GM23338 (cell line): ENCODE data around the gene MKLN1. TPM values are rescaled to one million over a fixed set of nuclear protein-coding genes. Genes with fewer than 3 reads are reported as not detected.

Source experiments
- ATAC-seq: fragments of 200-7000 bp; cut with Tn5 transposase; 3 replicates; pipeline ENCODE4 v1.9.1; 2020
- DNase-seq: peaks from one replicate; pipeline ENCODE4 v3.0.0-alpha.2; 2015; ENCODE audit warnings: low spot score
- H2AFZ ChIP-seq: fragments of 200-600 bp; sonication (generic); 2 replicates; pipeline ENCODE4 v1.8.0; 2016; ENCODE audit warnings: antibody characterized with exemption, mild to moderate bottlenecking, moderate library complexity
- H3F3A ChIP-seq: fragments of 200-600 bp; sonication (generic); replicated peaks from 2 replicates; pipeline ENCODE4 v1.8.0; 2017; ENCODE audit warnings: antibody characterized with exemption, mixed run types, low read depth
- H3K27ac ChIP-seq: fragments of 200-600 bp; sonication (generic); 2 replicates; pipeline ENCODE4 v1.6.1; 2016; ENCODE audit warnings: low read depth
- H3K27me3 ChIP-seq: fragments of 200-600 bp; sonication (generic); 2 replicates; pipeline ENCODE4 v1.8.0; 2016; ENCODE audit warnings: mild to moderate bottlenecking, mixed run types, moderate library complexity; ENCODE audit not compliant: insufficient read depth
- H3K36me3 ChIP-seq: fragments of 200-600 bp; sonication (generic); 2 replicates; pipeline ENCODE4 v1.8.0; 2016; ENCODE audit warnings: mild to moderate bottlenecking; ENCODE audit not compliant: insufficient read depth
- H3K4me1 ChIP-seq: fragments of 200-600 bp; sonication (generic); 2 replicates; pipeline ENCODE4 v1.8.0; 2016; ENCODE audit warnings: mild to moderate bottlenecking, moderate library complexity; ENCODE audit not compliant: insufficient read depth
- H3K4me2 ChIP-seq: fragments of 200-600 bp; sonication (generic); 2 replicates; pipeline ENCODE4 v1.7.1; 2017; ENCODE audit warnings: mixed run types
- H3K4me3 ChIP-seq: fragments of 200-600 bp; sonication (generic); 2 replicates; pipeline ENCODE4 v1.6.1; 2016; ENCODE audit warnings: mixed run types
- H3K79me2 ChIP-seq: fragments of 200-600 bp; sonication (generic); replicated peaks from 2 replicates; pipeline ENCODE4 v1.8.0; 2017; ENCODE audit warnings: mild to moderate bottlenecking; ENCODE audit not compliant: insufficient read depth
- H3K9me2 ChIP-seq: fragments of 200-600 bp; sonication (generic); 2 replicates; pipeline ENCODE4 v1.8.0; 2017; ENCODE audit not compliant: insufficient read depth
- H4K20me1 ChIP-seq: fragments of 200-600 bp; sonication (generic); replicated peaks from 2 replicates; pipeline ENCODE4 v1.8.0; 2017; ENCODE audit warnings: mild to moderate bottlenecking; ENCODE audit not compliant: insufficient read depth
- H3K27ac Mint-ChIP-seq: 2 replicates; pipeline ENCODE4 v1.8.0; 2020; ENCODE audit warnings: inconsistent platforms, mild to moderate bottlenecking, moderate library complexity, mixed read lengths
- H3K27me3 Mint-ChIP-seq: 3 replicates; pipeline ENCODE4 v1.8.0; 2022; ENCODE audit warnings: low read depth, mild to moderate bottlenecking, moderate library complexity, mixed read lengths, inconsistent platforms; ENCODE audit not compliant: insufficient read depth, poor library complexity
- H3K36me3 Mint-ChIP-seq: 3 replicates; pipeline ENCODE4 v1.8.0; 2021; ENCODE audit warnings: low read depth, mild to moderate bottlenecking, inconsistent platforms, moderate library complexity, mixed read lengths
- H3K4me1 Mint-ChIP-seq: 3 replicates; pipeline ENCODE4 v1.8.0; 2020; ENCODE audit warnings: mild to moderate bottlenecking, inconsistent platforms, mixed read lengths
- H3K4me3 Mint-ChIP-seq: 3 replicates; pipeline ENCODE4 v1.8.0; 2021; ENCODE audit warnings: moderate library complexity, mild to moderate bottlenecking, inconsistent platforms, mixed read lengths
- H3K9me3 Mint-ChIP-seq: 3 replicates; pipeline ENCODE4 v1.8.0; 2020; ENCODE audit warnings: moderate library complexity, mild to moderate bottlenecking, inconsistent platforms, mixed read lengths
- CREB1 ChIP-seq: fragments of 250-450 bp; sonication (Bioruptor Pico); IDR thresholded peaks from 2 replicates; pipeline ENCODE4 v1.5.0; 2020; ENCODE audit warnings: low read depth, mild to moderate bottlenecking, moderate library complexity
- EZH2 ChIP-seq: fragments of 200-600 bp; sonication (generic); IDR thresholded peaks from one replicate; pipeline ENCODE4 v1.8.0; 2017; ENCODE audit warnings: antibody characterized with exemption, mild to moderate bottlenecking, low read depth; ENCODE audit not compliant: unreplicated experiment
- EZH2phosphoT487 ChIP-seq: fragments of 200-600 bp; sonication (generic); IDR thresholded peaks from one replicate; pipeline ENCODE4 v1.8.1; 2018; ENCODE audit warnings: antibody characterized with exemption; ENCODE audit not compliant: unreplicated experiment
- POLR2AphosphoS5 ChIP-seq: IDR thresholded peaks from 2 replicates; pipeline ENCODE4 v1.6.1; 2016; ENCODE audit warnings: antibody characterized with exemption, low read depth
- STAT1 ChIP-seq: IDR thresholded peaks from one replicate; pipeline ENCODE4 v1.6.1; 2016; ENCODE audit warnings: antibody characterized with exemption; ENCODE audit not compliant: unreplicated experiment
- ZNF114 ChIP-seq: fragments of 250-450 bp; sonication (Bioruptor Pico); IDR thresholded peaks from 2 replicates; pipeline ENCODE4 v1.5.0; 2020; ENCODE audit warnings: mild to moderate bottlenecking, moderate library complexity
- polyA plus RNA-seq: library from polyadenylated mRNA; unstranded; fragments of >200 nt; fragmentation: Nextera tagmentation; extraction: Ambion mirVana; gene quantifications from 2 replicates; pipeline ENCODE4 v1.2.1, GENCODE V29; 2016
- total RNA-seq: library from RNA; depleted of rRNA; stranded (reverse); fragments of >200 nt; shearing (Covaris generic); gene quantifications from 2 replicates; pipeline ENCODE4 v1.2.3, GENCODE V29; 2014
- TF ChIP-seq, protein P1 (sequence below): fragments of 250-450 bp; sonication (Bioruptor Pico); IDR thresholded peaks from 2 replicates; pipeline ENCODE4 v1.5.0; 2020; ENCODE audit warnings: mild to moderate bottlenecking, moderate library complexity
- TF ChIP-seq, protein P2 (sequence below): IDR thresholded peaks from one replicate; pipeline ENCODE4 v1.6.1; 2018; ENCODE audit warnings: antibody characterized with exemption; ENCODE audit not compliant: unreplicated experiment

MKLN1 gene
- total and polyA plus RNA-seq, 2 experiments from 2014 or later = 25.3 to 46.5 TPM

DNA sequence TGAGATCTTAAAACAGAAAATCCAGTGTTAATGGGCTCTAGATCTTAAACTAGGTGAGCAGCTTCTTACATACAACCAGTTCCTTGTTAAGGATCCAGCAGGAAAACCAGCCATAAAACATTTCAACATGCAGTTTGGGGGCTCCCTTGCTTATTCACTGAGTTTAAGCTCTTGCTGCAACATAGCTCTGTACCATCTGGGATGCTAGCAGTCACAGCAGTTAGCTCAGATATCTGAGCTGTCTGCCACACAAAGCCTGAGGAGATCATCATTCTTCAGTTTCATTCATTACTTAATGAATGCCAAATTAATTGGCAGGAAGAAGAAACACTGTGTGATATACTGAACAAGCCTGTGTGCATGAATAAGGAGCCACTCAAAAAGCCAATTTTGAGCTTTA, 165.9 kb downstream of the MKLN1 start:
- no peaks in the 10 kb centered on the region for H3K9me3 Mint-ChIP-seq
- H3K79me2 ChIP-seq = no peaks in the 10 kb centered on the region
- no peak overlapping the region for H2AFZ ChIP-seq
- DNase-seq (no peak), ATAC-seq (peak; percentile 12)
- H3K9me2 ChIP-seq = no peaks in the 10 kb centered on the region
- no peak overlapping the region for H3K4me3 Mint-ChIP-seq
- TF ChIP-seq EZH2phosphoT487 = no peak
- TF ChIP-seq, protein P1, sequence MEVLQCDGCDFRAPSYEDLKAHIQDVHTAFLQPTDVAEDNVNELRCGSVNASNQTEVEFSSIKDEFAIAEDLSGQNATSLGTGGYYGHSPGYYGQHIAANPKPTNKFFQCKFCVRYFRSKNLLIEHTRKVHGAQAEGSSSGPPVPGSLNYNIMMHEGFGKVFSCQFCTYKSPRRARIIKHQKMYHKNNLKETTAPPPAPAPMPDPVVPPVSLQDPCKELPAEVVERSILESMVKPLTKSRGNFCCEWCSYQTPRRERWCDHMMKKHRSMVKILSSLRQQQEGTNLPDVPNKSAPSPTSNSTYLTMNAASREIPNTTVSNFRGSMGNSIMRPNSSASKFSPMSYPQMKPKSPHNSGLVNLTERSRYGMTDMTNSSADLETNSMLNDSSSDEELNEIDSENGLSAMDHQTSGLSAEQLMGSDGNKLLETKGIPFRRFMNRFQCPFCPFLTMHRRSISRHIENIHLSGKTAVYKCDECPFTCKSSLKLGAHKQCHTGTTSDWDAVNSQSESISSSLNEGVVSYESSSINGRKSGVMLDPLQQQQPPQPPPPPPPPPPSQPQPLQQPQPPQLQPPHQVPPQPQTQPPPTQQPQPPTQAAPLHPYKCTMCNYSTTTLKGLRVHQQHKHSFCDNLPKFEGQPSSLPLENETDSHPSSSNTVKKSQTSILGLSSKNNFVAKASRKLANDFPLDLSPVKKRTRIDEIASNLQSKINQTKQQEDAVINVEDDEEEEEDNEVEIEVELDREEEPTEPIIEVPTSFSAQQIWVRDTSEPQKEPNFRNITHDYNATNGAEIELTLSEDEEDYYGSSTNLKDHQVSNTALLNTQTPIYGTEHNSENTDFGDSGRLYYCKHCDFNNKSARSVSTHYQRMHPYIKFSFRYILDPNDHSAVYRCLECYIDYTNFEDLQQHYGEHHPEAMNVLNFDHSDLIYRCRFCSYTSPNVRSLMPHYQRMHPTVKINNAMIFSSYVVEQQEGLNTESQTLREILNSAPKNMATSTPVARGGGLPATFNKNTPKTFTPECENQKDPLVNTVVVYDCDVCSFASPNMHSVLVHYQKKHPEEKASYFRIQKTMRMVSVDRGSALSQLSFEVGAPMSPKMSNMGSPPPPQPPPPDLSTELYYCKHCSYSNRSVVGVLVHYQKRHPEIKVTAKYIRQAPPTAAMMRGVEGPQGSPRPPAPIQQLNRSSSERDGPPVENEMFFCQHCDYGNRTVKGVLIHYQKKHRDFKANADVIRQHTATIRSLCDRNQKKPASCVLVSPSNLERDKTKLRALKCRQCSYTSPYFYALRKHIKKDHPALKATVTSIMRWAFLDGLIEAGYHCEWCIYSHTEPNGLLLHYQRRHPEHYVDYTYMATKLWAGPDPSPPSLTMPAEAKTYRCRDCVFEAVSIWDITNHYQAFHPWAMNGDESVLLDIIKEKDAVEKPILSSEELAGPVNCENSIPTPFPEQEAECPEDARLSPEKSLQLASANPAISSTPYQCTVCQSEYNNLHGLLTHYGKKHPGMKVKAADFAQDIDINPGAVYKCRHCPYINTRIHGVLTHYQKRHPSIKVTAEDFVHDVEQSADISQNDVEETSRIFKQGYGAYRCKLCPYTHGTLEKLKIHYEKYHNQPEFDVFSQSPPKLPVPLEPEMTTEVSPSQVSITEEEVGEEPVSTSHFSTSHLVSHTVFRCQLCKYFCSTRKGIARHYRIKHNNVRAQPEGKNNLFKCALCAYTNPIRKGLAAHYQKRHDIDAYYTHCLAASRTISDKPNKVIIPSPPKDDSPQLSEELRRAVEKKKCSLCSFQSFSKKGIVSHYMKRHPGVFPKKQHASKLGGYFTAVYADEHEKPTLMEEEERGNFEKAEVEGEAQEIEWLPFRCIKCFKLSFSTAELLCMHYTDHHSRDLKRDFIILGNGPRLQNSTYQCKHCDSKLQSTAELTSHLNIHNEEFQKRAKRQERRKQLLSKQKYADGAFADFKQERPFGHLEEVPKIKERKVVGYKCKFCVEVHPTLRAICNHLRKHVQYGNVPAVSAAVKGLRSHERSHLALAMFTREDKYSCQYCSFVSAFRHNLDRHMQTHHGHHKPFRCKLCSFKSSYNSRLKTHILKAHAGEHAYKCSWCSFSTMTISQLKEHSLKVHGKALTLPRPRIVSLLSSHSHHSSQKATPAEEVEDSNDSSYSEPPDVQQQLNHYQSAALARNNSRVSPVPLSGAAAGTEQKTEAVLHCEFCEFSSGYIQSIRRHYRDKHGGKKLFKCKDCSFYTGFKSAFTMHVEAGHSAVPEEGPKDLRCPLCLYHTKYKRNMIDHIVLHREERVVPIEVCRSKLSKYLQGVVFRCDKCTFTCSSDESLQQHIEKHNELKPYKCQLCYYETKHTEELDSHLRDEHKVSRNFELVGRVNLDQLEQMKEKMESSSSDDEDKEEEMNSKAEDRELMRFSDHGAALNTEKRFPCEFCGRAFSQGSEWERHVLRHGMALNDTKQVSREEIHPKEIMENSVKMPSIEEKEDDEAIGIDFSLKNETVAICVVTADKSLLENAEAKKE (CRISPR knock-in tag) = no peak
- no peak for TF ChIP-seq CREB1 (CRISPR knock-in tag)
- TF ChIP-seq EZH2 = no peak
- no peak overlapping the region for H3K4me3 ChIP-seq
- H3K4me1 Mint-ChIP-seq = peaks cover 15% of the 10 kb centered on the region; the same call in 2 of the 3 replicates
- H3K36me3 ChIP-seq = no peaks in the 10 kb centered on the region
- peaks cover 19% of the 10 kb centered on the region; the same call in 2 of the 3 replicates for H3K36me3 Mint-ChIP-seq
- H3K27me3 ChIP-seq = no peaks in the 10 kb centered on the region
- H3K27me3 Mint-ChIP-seq = peaks cover 13% of the 10 kb centered on the region
- no peak overlapping the region for H3K27ac Mint-ChIP-seq
- H3K4me1 ChIP-seq = no peaks in the 10 kb centered on the region
- peak overlapping the region; percentile 15; the same call in 1 of the 2 replicates for H3K27ac ChIP-seq
- H3K4me2 ChIP-seq = no peak overlapping the region
- H4K20me1 ChIP-seq = no peaks in the 10 kb centered on the region; the same call in 1 of the 2 replicates
- H3F3A ChIP-seq = peaks cover 20% of the 10 kb centered on the region

DNA sequence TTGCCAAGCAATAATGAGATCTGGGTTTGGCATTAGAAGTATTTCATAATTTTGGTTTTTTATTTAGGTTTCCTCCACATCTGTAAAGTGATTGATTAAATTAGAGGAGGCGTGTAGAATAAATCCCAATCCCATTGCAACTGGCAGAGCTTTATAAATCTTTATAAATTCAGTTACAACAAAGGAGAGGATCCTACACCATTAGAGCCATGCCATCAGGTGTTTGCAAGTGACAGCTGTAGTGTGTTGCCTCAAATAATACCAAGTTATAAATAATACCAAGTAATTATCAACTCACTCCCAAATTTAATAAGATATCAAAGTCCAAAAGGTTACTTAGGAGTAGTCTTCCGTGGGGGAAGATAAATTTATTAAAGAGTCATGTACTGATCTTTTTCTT, 166.5 kb downstream of the MKLN1 start:
- peaks cover 2% of the 10 kb centered on the region; the same call in 1 of the 2 replicates for H3K36me3 ChIP-seq
- no peak overlapping the region for H2AFZ ChIP-seq
- H3K36me3 Mint-ChIP-seq = peaks cover 25% of the 10 kb centered on the region; the same call in 2 of the 3 replicates
- H3K4me3 ChIP-seq = no peak overlapping the region
- no peak overlapping the region for H3K4me2 ChIP-seq
- peaks cover 15% of the 10 kb centered on the region; the same call in 2 of the 3 replicates for H3K4me1 Mint-ChIP-seq
- H3K79me2 ChIP-seq = no peaks in the 10 kb centered on the region
- no peaks in the 10 kb centered on the region for H3K9me2 ChIP-seq
- H3K9me3 Mint-ChIP-seq = no peaks in the 10 kb centered on the region
- peaks cover 19% of the 10 kb centered on the region for H3K27me3 Mint-ChIP-seq
- no peaks in the 10 kb centered on the region; the same call in 1 of the 2 replicates for H4K20me1 ChIP-seq
- H3K27ac ChIP-seq = no peak overlapping the region
- no peak for DNase-seq
- H3K4me3 Mint-ChIP-seq = no peak overlapping the region
- H3F3A ChIP-seq = peaks cover 26% of the 10 kb centered on the region
- H3K4me1 ChIP-seq = no peaks in the 10 kb centered on the region
- no peak for ATAC-seq
- no peaks in the 10 kb centered on the region for H3K27me3 ChIP-seq
- H3K27ac Mint-ChIP-seq = no peak overlapping the region
- TF ChIP-seq POLR2AphosphoS5 (no peak), EZH2phosphoT487 (no peak), CREB1 (CRISPR knock-in tag) (no peak), ZNF114 (no peak), STAT1 (no peak)
- TF ChIP-seq, protein P2, sequence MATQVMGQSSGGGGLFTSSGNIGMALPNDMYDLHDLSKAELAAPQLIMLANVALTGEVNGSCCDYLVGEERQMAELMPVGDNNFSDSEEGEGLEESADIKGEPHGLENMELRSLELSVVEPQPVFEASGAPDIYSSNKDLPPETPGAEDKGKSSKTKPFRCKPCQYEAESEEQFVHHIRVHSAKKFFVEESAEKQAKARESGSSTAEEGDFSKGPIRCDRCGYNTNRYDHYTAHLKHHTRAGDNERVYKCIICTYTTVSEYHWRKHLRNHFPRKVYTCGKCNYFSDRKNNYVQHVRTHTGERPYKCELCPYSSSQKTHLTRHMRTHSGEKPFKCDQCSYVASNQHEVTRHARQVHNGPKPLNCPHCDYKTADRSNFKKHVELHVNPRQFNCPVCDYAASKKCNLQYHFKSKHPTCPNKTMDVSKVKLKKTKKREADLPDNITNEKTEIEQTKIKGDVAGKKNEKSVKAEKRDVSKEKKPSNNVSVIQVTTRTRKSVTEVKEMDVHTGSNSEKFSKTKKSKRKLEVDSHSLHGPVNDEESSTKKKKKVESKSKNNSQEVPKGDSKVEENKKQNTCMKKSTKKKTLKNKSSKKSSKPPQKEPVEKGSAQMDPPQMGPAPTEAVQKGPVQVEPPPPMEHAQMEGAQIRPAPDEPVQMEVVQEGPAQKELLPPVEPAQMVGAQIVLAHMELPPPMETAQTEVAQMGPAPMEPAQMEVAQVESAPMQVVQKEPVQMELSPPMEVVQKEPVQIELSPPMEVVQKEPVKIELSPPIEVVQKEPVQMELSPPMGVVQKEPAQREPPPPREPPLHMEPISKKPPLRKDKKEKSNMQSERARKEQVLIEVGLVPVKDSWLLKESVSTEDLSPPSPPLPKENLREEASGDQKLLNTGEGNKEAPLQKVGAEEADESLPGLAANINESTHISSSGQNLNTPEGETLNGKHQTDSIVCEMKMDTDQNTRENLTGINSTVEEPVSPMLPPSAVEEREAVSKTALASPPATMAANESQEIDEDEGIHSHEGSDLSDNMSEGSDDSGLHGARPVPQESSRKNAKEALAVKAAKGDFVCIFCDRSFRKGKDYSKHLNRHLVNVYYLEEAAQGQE = no peak
